ENCODE measurements around the gene MAEL. TPM values are rescaled to one million over a fixed set of nuclear protein-coding genes. Genes with fewer than 3 reads are reported as not detected.

Gene MAEL
- total and polyA plus RNA-seq, 2 of the 8 experiments (the other 6 are each of a cell fraction or from before 2014, with no cell fraction given): 0.03 TPM; not detected in 1

DNA sequence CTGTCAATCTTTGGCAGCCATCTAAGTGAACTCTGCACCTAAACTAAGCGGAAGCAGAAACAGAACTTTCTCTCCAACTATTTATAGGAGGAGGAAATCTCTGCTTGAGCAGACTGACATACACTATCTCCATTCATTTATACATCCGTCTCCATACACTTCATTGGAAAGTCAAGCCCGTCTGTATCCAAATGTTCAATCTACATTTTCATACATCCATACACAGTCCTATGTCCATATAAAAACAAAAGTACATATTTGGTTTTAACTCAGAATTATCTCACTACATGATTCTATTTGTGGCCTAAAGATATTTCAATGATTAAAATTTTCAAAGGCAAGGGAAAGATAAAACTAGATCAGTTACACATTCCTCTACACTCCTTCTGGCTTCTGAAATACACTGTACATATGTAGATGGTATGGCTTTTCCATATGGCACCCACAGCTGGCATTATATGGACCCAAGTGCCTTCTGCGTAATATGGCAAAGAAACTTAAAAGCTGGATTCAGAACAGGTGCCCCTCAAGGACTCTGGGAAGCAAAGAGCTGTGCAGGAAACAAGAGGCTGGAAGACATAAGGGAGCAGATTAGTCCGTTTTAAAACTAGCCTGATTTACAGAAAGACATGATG is 49.2 kb upstream of the MAEL start:
- Histone ChIP-seq H3K9me3 (ENCODE audit: insufficient read depth in 2 of 2, low read depth in 1 of 2, low read length in 1 of 2) (no peaks in the 10 kb centered on the region), H2BK12ac (ENCODE audit: low read depth, low read length) (no peak overlapping the region), H4K91ac (replicated peaks; ENCODE audit: insufficient read length, low read length) (no peak overlapping the region), H3K36me3 (ENCODE audit: control insufficient read depth in 2 of 4, insufficient read depth in 4 of 4, low read length in 3 of 4) (no peaks in the 10 kb centered on the region), H4K5ac (ENCODE audit: insufficient read length, low read depth, low read length) (no peak overlapping the region), H4K8ac (ENCODE audit: extremely low read depth, insufficient read depth, low read length) (no peak overlapping the region), H2BK20ac (ENCODE audit: low read length) (no peak overlapping the region), H3K4me2 (ENCODE audit: insufficient read depth in 1 of 2, low read depth in 2 of 2, low read length in 2 of 2) (no peak overlapping the region), H3K27ac (ENCODE audit: low read depth, low read length) (no peak overlapping the region), H3K4me3 (ENCODE audit: extremely low read depth in 1 of 4, insufficient read depth in 2 of 4, low read depth in 3 of 4, low read length in 4 of 4) (no peak overlapping the region), H3K79me2 (ENCODE audit: control insufficient read depth in 1 of 2, insufficient read depth in 2 of 2, low read length in 2 of 2) (no peaks in the 10 kb centered on the region), H2AFZ (ENCODE audit: low read length) (no peak overlapping the region), H3K9ac (replicated peaks in 1 of 4; ENCODE audit: extremely low read depth in 1 of 4, low read depth in 3 of 4, low read length in 3 of 4) (no peak overlapping the region), H3K18ac (ENCODE audit: extremely low read depth, low read length) (no peak overlapping the region), H2BK120ac (replicated peaks; ENCODE audit: low read depth, low read length) (no peak overlapping the region), H3K79me1 (ENCODE audit: low read depth, low read length) (no peaks in the 10 kb centered on the region), H2BK5ac (ENCODE audit: low read depth, low read length) (no peak overlapping the region), H3K23ac (ENCODE audit: insufficient read length) (no peak overlapping the region), H3K56ac (replicated peaks; ENCODE audit: insufficient read length, low read depth, low read length) (no peak overlapping the region), H3K4me1 (replicated peaks in 1 of 4; ENCODE audit: control insufficient read depth in 3 of 4, insufficient read depth in 4 of 4, low read length in 3 of 4) (peaks cover 0 to 2% (median 0%) of the 10 kb centered on the region in 4 experiments; a peak in 1 of 7 replicates), H3K23me2 (ENCODE audit: low read depth, low read length) (no peaks in the 10 kb centered on the region), H2AK5ac (ENCODE audit: low read depth, low read length) (no peak overlapping the region), H4K20me1 (replicated peaks in 1 of 2; ENCODE audit: control insufficient read depth in 1 of 2, insufficient read depth in 2 of 2, low read length in 2 of 2) (no peaks in the 10 kb centered on the region), H3K4ac (replicated peaks; ENCODE audit: insufficient read length, low read depth, low read length) (no peak overlapping the region), H3K27me3 (replicated peaks in 1 of 4; ENCODE audit: control insufficient read depth in 3 of 4, extremely low read depth in 1 of 4, insufficient read depth in 3 of 4, low read length in 3 of 4) (no peaks in the 10 kb centered on the region), H3K14ac (ENCODE audit: insufficient read length) (no peak overlapping the region), H2BK15ac (ENCODE audit: low read length) (no peak overlapping the region)
- ChIA-PET POLR2A (ENCODE audit: partially characterized antibody) (no interaction called here), CTCF (ENCODE audit: partially characterized antibody) (interaction anchor here (1.7 kb wide), 1 partner anchor 30 kb away, joined by 5 read pairs; no protein-coding TSS in a partner anchor)
- WGBS, 2 experiments (ENCODE audit: extremely low coverage in 1 of 2, insufficient coverage in 1 of 2, insufficient read length in 1 of 2, insufficient replicate concordance in 2 of 2, low coverage in 1 of 2, low lambda C conversion rate in 2 of 2, missing lambda C conversion rate in 1 of 2): 87% methylated on average over 5 of the region's 5 CpGs; no CpG with 5 or more reads in 1 of the 2 experiments
- FAIRE-seq: no peak
- no peak for TF ChIP-seq TCF12 (IDR thresholded peaks at IDR 0.05; ENCODE audit: low read depth, low read length)
- TF ChIP-seq NANOG (IDR thresholded peaks at IDR 0.05; ENCODE audit: insufficient read depth, low read depth, low read length, poor library complexity, severe bottlenecking): no peak
- TF ChIP-seq GTF2F1 (IDR thresholded peaks at IDR 0.05; ENCODE audit: borderline replicate concordance, low read depth, low read length): no peak
- TF ChIP-seq, protein P1, sequence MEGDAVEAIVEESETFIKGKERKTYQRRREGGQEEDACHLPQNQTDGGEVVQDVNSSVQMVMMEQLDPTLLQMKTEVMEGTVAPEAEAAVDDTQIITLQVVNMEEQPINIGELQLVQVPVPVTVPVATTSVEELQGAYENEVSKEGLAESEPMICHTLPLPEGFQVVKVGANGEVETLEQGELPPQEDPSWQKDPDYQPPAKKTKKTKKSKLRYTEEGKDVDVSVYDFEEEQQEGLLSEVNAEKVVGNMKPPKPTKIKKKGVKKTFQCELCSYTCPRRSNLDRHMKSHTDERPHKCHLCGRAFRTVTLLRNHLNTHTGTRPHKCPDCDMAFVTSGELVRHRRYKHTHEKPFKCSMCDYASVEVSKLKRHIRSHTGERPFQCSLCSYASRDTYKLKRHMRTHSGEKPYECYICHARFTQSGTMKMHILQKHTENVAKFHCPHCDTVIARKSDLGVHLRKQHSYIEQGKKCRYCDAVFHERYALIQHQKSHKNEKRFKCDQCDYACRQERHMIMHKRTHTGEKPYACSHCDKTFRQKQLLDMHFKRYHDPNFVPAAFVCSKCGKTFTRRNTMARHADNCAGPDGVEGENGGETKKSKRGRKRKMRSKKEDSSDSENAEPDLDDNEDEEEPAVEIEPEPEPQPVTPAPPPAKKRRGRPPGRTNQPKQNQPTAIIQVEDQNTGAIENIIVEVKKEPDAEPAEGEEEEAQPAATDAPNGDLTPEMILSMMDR (IDR thresholded peaks at IDR 0.05; ENCODE audit: control extremely low read depth in 1 of 3, insufficient read depth in 1 of 3, low read depth in 1 of 3, low read length in 3 of 3): no peak
- TF ChIP-seq HDAC2 (IDR thresholded peaks at IDR 0.05; ENCODE audit: borderline replicate concordance in 1 of 2, low read depth in 2 of 2, low read length in 2 of 2): no peak
- DNase-seq (ENCODE audit: low read depth in 1 of 2, low spot score in 2 of 2): no peak

All from H1 (cell line).